Neural cell (in vitro differentiated cells): ENCODE results near the gene SDSL. TPM values are rescaled to one million over a fixed set of nuclear protein-coding genes. Genes with fewer than 3 reads are reported as not detected.

Source experiments
- H2AFZ ChIP-seq: fragments of 200-600, 300-800 bp; sonication (generic), shearing (Covaris generic); 2 replicates; pipeline ENCODE4 v1.6.0; 2014; ENCODE audit warnings: low read depth, mild to moderate bottlenecking, antibody characterized with exemption, low read length, moderate library complexity
- H3F3A ChIP-seq: fragments of 200-600 bp; shearing (Covaris generic); 2 replicates; pipeline ENCODE4 v1.6.1; 2016; ENCODE audit warnings: mild to moderate bottlenecking, moderate library complexity, mixed read lengths, antibody characterized with exemption, low read length; ENCODE audit not compliant: insufficient read depth, poor library complexity, severe bottlenecking
- H3K27ac ChIP-seq: fragments of 200-600, 300-800 bp; sonication (generic), shearing (Covaris generic); 2 replicates; pipeline ENCODE4 v1.5.1; 2014; ENCODE audit warnings: mild to moderate bottlenecking, low read length, moderate library complexity
- H3K27me3 ChIP-seq: fragments of 300-800, 200-600 bp; sonication (generic), shearing (Covaris generic); 2 replicates; pipeline ENCODE4 v1.6.0; 2014; ENCODE audit warnings: mild to moderate bottlenecking, low read depth, low read length, moderate library complexity; ENCODE audit not compliant: insufficient read depth
- H3K36me3 ChIP-seq: fragments of 300-800, 200-600 bp; sonication (generic), shearing (Covaris generic); 2 replicates; pipeline ENCODE4 v1.5.1; 2014; ENCODE audit warnings: mild to moderate bottlenecking, antibody characterized with exemption, low read length, moderate library complexity; ENCODE audit not compliant: insufficient read depth
- H3K4me2 ChIP-seq: fragments of 300-800, 200-600 bp; sonication (generic), shearing (Covaris generic); 2 replicates; pipeline ENCODE4 v1.6.0; 2014; ENCODE audit warnings: mild to moderate bottlenecking, low read length
- H3K4me3 ChIP-seq: fragments of 300-800, 200-600 bp; sonication (generic), shearing (Covaris generic); 2 replicates; pipeline ENCODE4 v1.5.1; 2014; ENCODE audit warnings: mild to moderate bottlenecking, low read length, moderate library complexity
- H3K79me2 ChIP-seq: fragments of 200-600 bp; shearing (Covaris generic); replicated peaks from 2 replicates; pipeline ENCODE4 v1.6.0; 2014; ENCODE audit warnings: mild to moderate bottlenecking, low read length, moderate library complexity; ENCODE audit not compliant: insufficient read depth
- H3K9ac ChIP-seq: fragments of 300-800, 200-600 bp; sonication (generic), shearing (Covaris generic); 2 replicates; pipeline ENCODE4 v1.6.1; 2016; ENCODE audit warnings: mild to moderate bottlenecking, low read length, mixed read lengths
- H3K9me2 ChIP-seq: fragments of 200-600 bp; shearing (Covaris generic); 2 replicates; pipeline ENCODE4 v1.6.1; 2016; ENCODE audit warnings: mild to moderate bottlenecking, low read length, mixed read lengths; ENCODE audit not compliant: insufficient read depth
- H3K9me3 ChIP-seq: fragments of 200-600, 300-800 bp; sonication (generic), shearing (Covaris generic); 2 replicates; pipeline ENCODE4 v1.6.1; 2016; ENCODE audit warnings: mild to moderate bottlenecking, mixed run types, low read length, moderate library complexity, mixed read lengths
- H4K20me1 ChIP-seq: fragments of 200-600 bp; shearing (Covaris generic); 2 replicates; pipeline ENCODE4 v1.6.1; 2016; ENCODE audit warnings: mild to moderate bottlenecking, mixed run types; ENCODE audit not compliant: insufficient read depth
- EP300 ChIP-seq: fragments of 450-650 bp; conservative IDR thresholded peaks from 2 replicates; pipeline ENCODE4 v1.6.1; 2014; ENCODE audit warnings: antibody characterized with exemption, mild to moderate bottlenecking, moderate library complexity; ENCODE audit not compliant: poor library complexity, severe bottlenecking
- EZH2 ChIP-seq: fragments of 200-600, 300-800 bp; shearing (Covaris generic), sonication (generic); IDR thresholded peaks from 2 replicates; pipeline ENCODE4 v1.6.1; 2014; ENCODE audit warnings: antibody characterized with exemption, low read length, borderline replicate concordance, mild to moderate bottlenecking; ENCODE audit not compliant: insufficient read depth, poor library complexity, severe bottlenecking
- MXI1 ChIP-seq: fragments of 450-650 bp; conservative IDR thresholded peaks from 2 replicates; pipeline ENCODE4 v1.6.1; 2014; ENCODE audit warnings: antibody characterized with exemption, mild to moderate bottlenecking; ENCODE audit not compliant: poor library complexity, severe bottlenecking
- POLR2AphosphoS5 ChIP-seq: IDR thresholded peaks from 2 replicates; pipeline ENCODE4 v1.6.1; 2012
- RAD21 ChIP-seq: fragments of 450-650 bp; conservative IDR thresholded peaks from 2 replicates; pipeline ENCODE4 v1.6.1; 2014; ENCODE audit warnings: antibody characterized with exemption, mild to moderate bottlenecking, moderate library complexity
- SMC3 ChIP-seq: fragments of 450-650 bp; conservative IDR thresholded peaks from 2 replicates; pipeline ENCODE4 v1.6.1; 2014; ENCODE audit warnings: antibody characterized with exemption, mild to moderate bottlenecking, moderate library complexity; ENCODE audit not compliant: poor library complexity
- TAF1 ChIP-seq: IDR thresholded peaks from 2 replicates; pipeline ENCODE4 v1.6.1; 2012; ENCODE audit warnings: low read depth
- polyA plus RNA-seq: library from polyadenylated mRNA; depleted of rRNA; stranded (reverse); fragments of >200 nt; gene quantifications from 2 replicates; pipeline ENCODE4 v1.2.3, GENCODE V29; 2014
- TF ChIP-seq, protein P1 (sequence below): fragments of 450-650 bp; IDR thresholded peaks from 2 replicates; pipeline ENCODE4 v1.5.1; 2014; ENCODE audit warnings: antibody characterized with exemption, mild to moderate bottlenecking, moderate library complexity; ENCODE audit not compliant: poor library complexity, severe bottlenecking
- TF ChIP-seq, protein P2 (sequence below): IDR thresholded peaks from 2 replicates; pipeline ENCODE4 v1.6.1; 2012; ENCODE audit warnings: borderline replicate concordance

SDSL gene
- polyA plus RNA-seq, 1 donor from 2014 or later: 2.7 TPM

GRCh38 chr12:113439606-113440030 is 17.4 kb downstream of the SDSL start:
- Histone ChIP-seq H3K4me3 (no peak overlapping the region), H2AFZ (no peak overlapping the region), H3K9me2 (no peaks in the 10 kb centered on the region), H3K79me2 (no peaks in the 10 kb centered on the region), H3K4me2 (no peak overlapping the region), H3K36me3 (no peaks in the 10 kb centered on the region), H3K9me3 (no peaks in the 10 kb centered on the region), H3K9ac (no peak overlapping the region), H3F3A (no peaks in the 10 kb centered on the region), H3K27me3 (no peaks in the 10 kb centered on the region), H3K27ac (no peak overlapping the region), H4K20me1 (no peaks in the 10 kb centered on the region)
- TF ChIP-seq SMC3: peak; percentile 99
- peak; percentile 97 for TF ChIP-seq RAD21
- no peak for TF ChIP-seq MXI1
- TF ChIP-seq, protein P1, sequence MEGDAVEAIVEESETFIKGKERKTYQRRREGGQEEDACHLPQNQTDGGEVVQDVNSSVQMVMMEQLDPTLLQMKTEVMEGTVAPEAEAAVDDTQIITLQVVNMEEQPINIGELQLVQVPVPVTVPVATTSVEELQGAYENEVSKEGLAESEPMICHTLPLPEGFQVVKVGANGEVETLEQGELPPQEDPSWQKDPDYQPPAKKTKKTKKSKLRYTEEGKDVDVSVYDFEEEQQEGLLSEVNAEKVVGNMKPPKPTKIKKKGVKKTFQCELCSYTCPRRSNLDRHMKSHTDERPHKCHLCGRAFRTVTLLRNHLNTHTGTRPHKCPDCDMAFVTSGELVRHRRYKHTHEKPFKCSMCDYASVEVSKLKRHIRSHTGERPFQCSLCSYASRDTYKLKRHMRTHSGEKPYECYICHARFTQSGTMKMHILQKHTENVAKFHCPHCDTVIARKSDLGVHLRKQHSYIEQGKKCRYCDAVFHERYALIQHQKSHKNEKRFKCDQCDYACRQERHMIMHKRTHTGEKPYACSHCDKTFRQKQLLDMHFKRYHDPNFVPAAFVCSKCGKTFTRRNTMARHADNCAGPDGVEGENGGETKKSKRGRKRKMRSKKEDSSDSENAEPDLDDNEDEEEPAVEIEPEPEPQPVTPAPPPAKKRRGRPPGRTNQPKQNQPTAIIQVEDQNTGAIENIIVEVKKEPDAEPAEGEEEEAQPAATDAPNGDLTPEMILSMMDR: peak; percentile 93
- no peak for TF ChIP-seq TAF1

DNA sequence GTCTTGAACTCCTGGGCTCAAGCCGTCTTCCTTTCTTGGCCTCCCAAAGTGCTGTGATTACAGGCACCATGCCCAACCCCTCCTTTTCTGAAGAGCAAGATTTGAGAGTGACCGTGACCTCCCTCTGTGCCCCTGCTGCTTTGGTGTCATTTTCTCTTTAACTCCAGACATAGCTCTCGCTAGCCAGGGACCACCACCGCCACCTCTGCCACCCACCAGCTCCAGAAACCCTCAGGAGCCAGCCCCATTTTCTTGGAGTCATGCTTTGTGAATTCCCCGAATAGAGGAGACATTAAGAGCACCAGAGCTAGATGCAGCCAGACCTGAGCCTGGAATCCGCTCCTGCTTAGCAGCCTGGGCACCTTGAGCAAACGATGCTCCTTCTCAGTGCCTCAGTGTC is 18.2 kb downstream of the SDSL start:
- Histone ChIP-seq H3F3A (no peaks in the 10 kb centered on the region), H3K79me2 (no peaks in the 10 kb centered on the region), H2AFZ (no peak overlapping the region), H3K9me2 (no peaks in the 10 kb centered on the region), H4K20me1 (no peaks in the 10 kb centered on the region), H3K9me3 (no peaks in the 10 kb centered on the region), H3K36me3 (no peaks in the 10 kb centered on the region), H3K9ac (no peak overlapping the region), H3K27me3 (no peaks in the 10 kb centered on the region), H3K27ac (no peak overlapping the region), H3K4me3 (no peak overlapping the region), H3K4me2 (no peak overlapping the region)
- TF ChIP-seq RAD21 (no peak), EZH2 (no peak), EP300 (no peak), MXI1 (no peak), SMC3 (no peak), TAF1 (no peak), POLR2AphosphoS5 (no peak)
- TF ChIP-seq, protein P2, sequence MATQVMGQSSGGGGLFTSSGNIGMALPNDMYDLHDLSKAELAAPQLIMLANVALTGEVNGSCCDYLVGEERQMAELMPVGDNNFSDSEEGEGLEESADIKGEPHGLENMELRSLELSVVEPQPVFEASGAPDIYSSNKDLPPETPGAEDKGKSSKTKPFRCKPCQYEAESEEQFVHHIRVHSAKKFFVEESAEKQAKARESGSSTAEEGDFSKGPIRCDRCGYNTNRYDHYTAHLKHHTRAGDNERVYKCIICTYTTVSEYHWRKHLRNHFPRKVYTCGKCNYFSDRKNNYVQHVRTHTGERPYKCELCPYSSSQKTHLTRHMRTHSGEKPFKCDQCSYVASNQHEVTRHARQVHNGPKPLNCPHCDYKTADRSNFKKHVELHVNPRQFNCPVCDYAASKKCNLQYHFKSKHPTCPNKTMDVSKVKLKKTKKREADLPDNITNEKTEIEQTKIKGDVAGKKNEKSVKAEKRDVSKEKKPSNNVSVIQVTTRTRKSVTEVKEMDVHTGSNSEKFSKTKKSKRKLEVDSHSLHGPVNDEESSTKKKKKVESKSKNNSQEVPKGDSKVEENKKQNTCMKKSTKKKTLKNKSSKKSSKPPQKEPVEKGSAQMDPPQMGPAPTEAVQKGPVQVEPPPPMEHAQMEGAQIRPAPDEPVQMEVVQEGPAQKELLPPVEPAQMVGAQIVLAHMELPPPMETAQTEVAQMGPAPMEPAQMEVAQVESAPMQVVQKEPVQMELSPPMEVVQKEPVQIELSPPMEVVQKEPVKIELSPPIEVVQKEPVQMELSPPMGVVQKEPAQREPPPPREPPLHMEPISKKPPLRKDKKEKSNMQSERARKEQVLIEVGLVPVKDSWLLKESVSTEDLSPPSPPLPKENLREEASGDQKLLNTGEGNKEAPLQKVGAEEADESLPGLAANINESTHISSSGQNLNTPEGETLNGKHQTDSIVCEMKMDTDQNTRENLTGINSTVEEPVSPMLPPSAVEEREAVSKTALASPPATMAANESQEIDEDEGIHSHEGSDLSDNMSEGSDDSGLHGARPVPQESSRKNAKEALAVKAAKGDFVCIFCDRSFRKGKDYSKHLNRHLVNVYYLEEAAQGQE: no peak
- TF ChIP-seq, protein P1: no peak
